GM23338 (cell line): Measurements from ENCODE around the gene ENOX2. TPM values are rescaled to one million over a fixed set of nuclear protein-coding genes. Genes with fewer than 3 reads are reported as not detected.

Source experiments
- ATAC-seq: fragments of 200-7000 bp; cut with Tn5 transposase; 3 replicates; pipeline ENCODE4 v1.9.1; 2020
- DNase-seq: peaks from one replicate; pipeline ENCODE4 v3.0.0-alpha.2; 2015; ENCODE audit warnings: low spot score
- H2AFZ ChIP-seq: fragments of 200-600 bp; sonication (generic); 2 replicates; pipeline ENCODE4 v1.8.0; 2016; ENCODE audit warnings: antibody characterized with exemption, mild to moderate bottlenecking, moderate library complexity
- H3F3A ChIP-seq: fragments of 200-600 bp; sonication (generic); replicated peaks from 2 replicates; pipeline ENCODE4 v1.8.0; 2017; ENCODE audit warnings: antibody characterized with exemption, mixed run types, low read depth
- H3K27ac ChIP-seq: fragments of 200-600 bp; sonication (generic); 2 replicates; pipeline ENCODE4 v1.6.1; 2016; ENCODE audit warnings: low read depth
- H3K27me3 ChIP-seq: fragments of 200-600 bp; sonication (generic); 2 replicates; pipeline ENCODE4 v1.8.0; 2016; ENCODE audit warnings: mild to moderate bottlenecking, mixed run types, moderate library complexity; ENCODE audit not compliant: insufficient read depth
- H3K36me3 ChIP-seq: fragments of 200-600 bp; sonication (generic); 2 replicates; pipeline ENCODE4 v1.8.0; 2016; ENCODE audit warnings: mild to moderate bottlenecking; ENCODE audit not compliant: insufficient read depth
- H3K4me1 ChIP-seq: fragments of 200-600 bp; sonication (generic); 2 replicates; pipeline ENCODE4 v1.8.0; 2016; ENCODE audit warnings: mild to moderate bottlenecking, moderate library complexity; ENCODE audit not compliant: insufficient read depth
- H3K4me2 ChIP-seq: fragments of 200-600 bp; sonication (generic); 2 replicates; pipeline ENCODE4 v1.7.1; 2017; ENCODE audit warnings: mixed run types
- H3K4me3 ChIP-seq: fragments of 200-600 bp; sonication (generic); 2 replicates; pipeline ENCODE4 v1.6.1; 2016; ENCODE audit warnings: mixed run types
- H3K79me2 ChIP-seq: fragments of 200-600 bp; sonication (generic); replicated peaks from 2 replicates; pipeline ENCODE4 v1.8.0; 2017; ENCODE audit warnings: mild to moderate bottlenecking; ENCODE audit not compliant: insufficient read depth
- H3K9me2 ChIP-seq: fragments of 200-600 bp; sonication (generic); 2 replicates; pipeline ENCODE4 v1.8.0; 2017; ENCODE audit not compliant: insufficient read depth
- H4K20me1 ChIP-seq: fragments of 200-600 bp; sonication (generic); replicated peaks from 2 replicates; pipeline ENCODE4 v1.8.0; 2017; ENCODE audit warnings: mild to moderate bottlenecking; ENCODE audit not compliant: insufficient read depth
- H3K27ac Mint-ChIP-seq: 2 replicates; pipeline ENCODE4 v1.8.0; 2020; ENCODE audit warnings: inconsistent platforms, mild to moderate bottlenecking, moderate library complexity, mixed read lengths
- H3K27me3 Mint-ChIP-seq: 3 replicates; pipeline ENCODE4 v1.8.0; 2022; ENCODE audit warnings: low read depth, mild to moderate bottlenecking, moderate library complexity, mixed read lengths, inconsistent platforms; ENCODE audit not compliant: insufficient read depth, poor library complexity
- H3K36me3 Mint-ChIP-seq: 3 replicates; pipeline ENCODE4 v1.8.0; 2021; ENCODE audit warnings: low read depth, mild to moderate bottlenecking, inconsistent platforms, moderate library complexity, mixed read lengths
- H3K4me1 Mint-ChIP-seq: 3 replicates; pipeline ENCODE4 v1.8.0; 2020; ENCODE audit warnings: mild to moderate bottlenecking, inconsistent platforms, mixed read lengths
- H3K4me3 Mint-ChIP-seq: 3 replicates; pipeline ENCODE4 v1.8.0; 2021; ENCODE audit warnings: moderate library complexity, mild to moderate bottlenecking, inconsistent platforms, mixed read lengths
- H3K9me3 Mint-ChIP-seq: 3 replicates; pipeline ENCODE4 v1.8.0; 2020; ENCODE audit warnings: moderate library complexity, mild to moderate bottlenecking, inconsistent platforms, mixed read lengths
- CREB1 ChIP-seq: fragments of 250-450 bp; sonication (Bioruptor Pico); IDR thresholded peaks from 2 replicates; pipeline ENCODE4 v1.5.0; 2020; ENCODE audit warnings: low read depth, mild to moderate bottlenecking, moderate library complexity
- CTCF ChIP-seq, 2 experiments: fragments of 200-600 bp in 1 of 2; sonication (generic) in 1 of 2; conservative IDR thresholded peaks; 2 replicates each; pipeline versions ENCODE4 v1.5.1 to v1.6.1; 2016 to 2017; ENCODE audit warnings: antibody characterized with exemption in 2 of 2, low read depth in 2 of 2, mild to moderate bottlenecking in 2 of 2, moderate library complexity in 1 of 2
- ETS1 ChIP-seq: IDR thresholded peaks from 2 replicates; pipeline ENCODE4 v1.6.1; 2016; ENCODE audit warnings: antibody characterized with exemption
- EZH2 ChIP-seq: fragments of 200-600 bp; sonication (generic); IDR thresholded peaks from one replicate; pipeline ENCODE4 v1.8.0; 2017; ENCODE audit warnings: antibody characterized with exemption, mild to moderate bottlenecking, low read depth; ENCODE audit not compliant: unreplicated experiment
- EZH2phosphoT487 ChIP-seq: fragments of 200-600 bp; sonication (generic); IDR thresholded peaks from one replicate; pipeline ENCODE4 v1.8.1; 2018; ENCODE audit warnings: antibody characterized with exemption; ENCODE audit not compliant: unreplicated experiment
- JUNB ChIP-seq: IDR thresholded peaks from one replicate; pipeline ENCODE4 v1.6.1; 2016; ENCODE audit warnings: antibody characterized with exemption; ENCODE audit not compliant: unreplicated experiment
- NANOG ChIP-seq: IDR thresholded peaks from 2 replicates; pipeline ENCODE4 v1.6.1; 2016; ENCODE audit warnings: antibody characterized with exemption, borderline replicate concordance
- POLR2AphosphoS5 ChIP-seq: IDR thresholded peaks from 2 replicates; pipeline ENCODE4 v1.6.1; 2016; ENCODE audit warnings: antibody characterized with exemption, low read depth
- REST ChIP-seq: IDR thresholded peaks from one replicate; pipeline ENCODE4 v1.6.1; 2018; ENCODE audit warnings: antibody characterized with exemption; ENCODE audit not compliant: unreplicated experiment
- STAT1 ChIP-seq: IDR thresholded peaks from one replicate; pipeline ENCODE4 v1.6.1; 2016; ENCODE audit warnings: antibody characterized with exemption; ENCODE audit not compliant: unreplicated experiment
- ZNF114 ChIP-seq: fragments of 250-450 bp; sonication (Bioruptor Pico); IDR thresholded peaks from 2 replicates; pipeline ENCODE4 v1.5.0; 2020; ENCODE audit warnings: mild to moderate bottlenecking, moderate library complexity
- ZNF331 ChIP-seq: fragments of 250-450 bp; sonication (Bioruptor Pico); IDR thresholded peaks from 2 replicates; pipeline ENCODE4 v1.5.0; 2020; ENCODE audit warnings: low read depth, mild to moderate bottlenecking, moderate library complexity
- ZNF462 ChIP-seq: fragments of 250-450 bp; sonication (Bioruptor Pico); IDR thresholded peaks from 2 replicates; pipeline ENCODE4 v1.5.0; 2020; ENCODE audit warnings: mild to moderate bottlenecking, moderate library complexity
- polyA plus RNA-seq: library from polyadenylated mRNA; unstranded; fragments of >200 nt; fragmentation: Nextera tagmentation; extraction: Ambion mirVana; gene quantifications from 2 replicates; pipeline ENCODE4 v1.2.1, GENCODE V29; 2016
- total RNA-seq: library from RNA; depleted of rRNA; stranded (reverse); fragments of >200 nt; shearing (Covaris generic); gene quantifications from 2 replicates; pipeline ENCODE4 v1.2.3, GENCODE V29; 2014

ENOX2 gene
- total and polyA plus RNA-seq, 2 experiments from 2014 or later = 9.6 to 11.2 TPM

GRCh38 chrX:130623518-130623917, 279.5 kb downstream of the ENOX2 start:
- H3K4me1 ChIP-seq = peaks cover 14% of the 10 kb centered on the region
- peaks cover 2% of the 10 kb centered on the region for H3K27me3 Mint-ChIP-seq
- H3K79me2 ChIP-seq = no peaks in the 10 kb centered on the region
- TF ChIP-seq NANOG (no peak), EZH2phosphoT487 (no peak), ZNF462 (CRISPR knock-in tag) (no peak), JUNB (no peak), CREB1 (CRISPR knock-in tag) (no peak), ZNF331 (CRISPR knock-in tag) (no peak), EZH2 (no peak), ETS1 (no peak), REST (no peak), POLR2AphosphoS5 (no peak), ZNF114 (no peak), STAT1 (no peak), CTCF (conservative IDR thresholded peaks at IDR 0.05; ENCODE audit: low read depth in 2 of 2) (no peak)
- no peaks in the 10 kb centered on the region for H3K36me3 ChIP-seq
- H3K9me2 ChIP-seq = no peaks in the 10 kb centered on the region
- no peaks in the 10 kb centered on the region for H3F3A ChIP-seq
- H3K4me3 ChIP-seq = no peak overlapping the region
- no peak overlapping the region for H3K27ac Mint-ChIP-seq
- H3K4me3 Mint-ChIP-seq = no peak overlapping the region
- ATAC-seq = no peak
- no peak overlapping the region for H2AFZ ChIP-seq
- DNase-seq = no peak
- no peaks in the 10 kb centered on the region for H4K20me1 ChIP-seq
- H3K4me1 Mint-ChIP-seq = peaks cover 19% of the 10 kb centered on the region
- no peaks in the 10 kb centered on the region for H3K9me3 Mint-ChIP-seq
- H3K27ac ChIP-seq = no peak overlapping the region
- H3K4me2 ChIP-seq = no peak overlapping the region
- no peaks in the 10 kb centered on the region for H3K27me3 ChIP-seq
- H3K36me3 Mint-ChIP-seq = no peaks in the 10 kb centered on the region
